Activated CD4-positive, alpha-beta T cell treated with anti-CD3 and anti-CD28 coated beads, Interleukin-2, amount 50 U/mL, for 24 hours (primary cell): ENCODE data around the gene ZFX.
"Not testable (repeated sequence)": the region's sequence is repeated elsewhere in the genome, so short reads cannot be mapped to it uniquely, and the experiment has no call there.

Experiments used
- DNase-seq, 2 donors: peaks; one replicate each; pipeline ENCODE4 v3.0.0-alpha.2; 2020; ENCODE audit warnings: low read depth in 1 of 2, low spot score in 1 of 2

ZFX gene

GRCh38 chrX:24151513-24151912 is 2.0 kb downstream of the ZFX start:
- no peak for DNase-seq

GRCh38 chrX:24153178-24153795 is 3.8 kb downstream of the ZFX start:
- no peak for DNase-seq

- DNase-seq: no peak
Observed at GRCh38 chrX:24153796-24154189, 4.3 kb downstream of the ZFX start.

GRCh38 chrX:24154490-24155034 is 5.0 kb downstream of the ZFX start:
- DNase-seq: no peak

- not testable (repeated sequence) for DNase-seq
Observed at GRCh38 chrX:24155747-24156146, 6.2 kb downstream of the ZFX start.

- DNase-seq: no peak
Observed at GRCh38 chrX:24156177-24156576, 6.6 kb downstream of the ZFX start.

GRCh38 chrX:24158881-24159280 is 9.4 kb downstream of the ZFX start:
- no peak for DNase-seq

GRCh38 chrX:24166078-24166477 is 16.5 kb downstream of the ZFX start:
- no peak for DNase-seq

GRCh38 chrX:24167719-24168472 is 18.4 kb downstream of the ZFX start:
- DNase-seq: no peak

GRCh38 chrX:24168807-24169206 is 19.3 kb downstream of the ZFX start:
- no peak for DNase-seq

- no peak for DNase-seq
Observed at GRCh38 chrX:24169211-24169610, 19.7 kb downstream of the ZFX start.

- no peak for DNase-seq
Observed at GRCh38 chrX:24173115-24173847, 23.8 kb downstream of the ZFX start.

- no peak for DNase-seq
Observed at GRCh38 chrX:24175276-24175675, 25.7 kb downstream of the ZFX start.

- no peak for DNase-seq
Observed at GRCh38 chrX:24178441-24178840, 28.9 kb downstream of the ZFX start.

GRCh38 chrX:24184018-24184417 is 34.5 kb downstream of the ZFX start:
- no peak for DNase-seq

- DNase-seq: no peak
Observed at GRCh38 chrX:24186483-24186882, 37.0 kb downstream of the ZFX start.

GRCh38 chrX:24186986-24187385 is 37.5 kb downstream of the ZFX start:
- no peak for DNase-seq

- no peak for DNase-seq
Observed at GRCh38 chrX:24189490-24189889, 40.0 kb downstream of the ZFX start.

- DNase-seq: no peak
Observed at GRCh38 chrX:24190500-24191156, 41.1 kb downstream of the ZFX start.

- DNase-seq: no peak
Observed at GRCh38 chrX:24196509-24196908, 47.0 kb downstream of the ZFX start.

- no peak for DNase-seq
Observed at GRCh38 chrX:24198101-24198500, 48.6 kb downstream of the ZFX start.
